WI38 (cell line): Measurements from ENCODE around the gene ARID5B.

Source experiments
- H3K4me3 ChIP-seq: 2 replicates; pipeline ENCODE4 v1.5.1; 2011; ENCODE audit warnings: low read depth, mild to moderate bottlenecking, control low read depth, low read length
- TF ChIP-seq, protein P1 (sequence below): IDR thresholded peaks from 2 replicates; pipeline ENCODE4 v1.5.1; 2012; ENCODE audit warnings: low read depth, mild to moderate bottlenecking, control low read depth, low read length

Gene ARID5B

GRCh38 chr10:61906562-61906901 is 5.0 kb downstream of the ARID5B start:
- TF ChIP-seq, protein P1, sequence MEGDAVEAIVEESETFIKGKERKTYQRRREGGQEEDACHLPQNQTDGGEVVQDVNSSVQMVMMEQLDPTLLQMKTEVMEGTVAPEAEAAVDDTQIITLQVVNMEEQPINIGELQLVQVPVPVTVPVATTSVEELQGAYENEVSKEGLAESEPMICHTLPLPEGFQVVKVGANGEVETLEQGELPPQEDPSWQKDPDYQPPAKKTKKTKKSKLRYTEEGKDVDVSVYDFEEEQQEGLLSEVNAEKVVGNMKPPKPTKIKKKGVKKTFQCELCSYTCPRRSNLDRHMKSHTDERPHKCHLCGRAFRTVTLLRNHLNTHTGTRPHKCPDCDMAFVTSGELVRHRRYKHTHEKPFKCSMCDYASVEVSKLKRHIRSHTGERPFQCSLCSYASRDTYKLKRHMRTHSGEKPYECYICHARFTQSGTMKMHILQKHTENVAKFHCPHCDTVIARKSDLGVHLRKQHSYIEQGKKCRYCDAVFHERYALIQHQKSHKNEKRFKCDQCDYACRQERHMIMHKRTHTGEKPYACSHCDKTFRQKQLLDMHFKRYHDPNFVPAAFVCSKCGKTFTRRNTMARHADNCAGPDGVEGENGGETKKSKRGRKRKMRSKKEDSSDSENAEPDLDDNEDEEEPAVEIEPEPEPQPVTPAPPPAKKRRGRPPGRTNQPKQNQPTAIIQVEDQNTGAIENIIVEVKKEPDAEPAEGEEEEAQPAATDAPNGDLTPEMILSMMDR = no peak
- no peak overlapping the region for H3K4me3 ChIP-seq

- TF ChIP-seq, protein P1 = no peak
- no peak overlapping the region for H3K4me3 ChIP-seq
These were observed 5.5 kb downstream of the ARID5B start for GRCh38 chr10:61907011-61907410.

DNA sequence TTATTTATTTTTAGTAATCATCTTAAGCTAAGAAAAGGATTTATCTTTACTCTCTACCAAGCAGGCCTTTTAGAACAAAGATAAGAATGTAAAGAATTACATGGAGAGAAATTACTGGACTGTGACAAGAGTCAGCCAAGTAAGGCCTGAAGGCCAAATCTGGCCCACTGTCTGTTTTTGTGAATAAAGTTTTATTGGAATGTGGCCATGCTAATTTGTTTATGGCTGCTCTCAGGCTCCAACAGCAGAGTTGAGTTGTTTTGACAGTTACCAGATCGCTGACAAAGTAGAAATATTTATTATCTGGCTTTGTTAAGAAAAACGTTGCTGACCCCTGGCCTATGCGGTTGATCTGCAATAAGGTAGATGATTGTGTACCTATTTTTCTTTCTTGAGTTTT is 6.1 kb downstream of the ARID5B start:
- TF ChIP-seq, protein P1 = no peak
- no peak overlapping the region for H3K4me3 ChIP-seq

- TF ChIP-seq, protein P1 = no peak
- H3K4me3 ChIP-seq = no peak overlapping the region
These were observed 8.8 kb downstream of the ARID5B start for GRCh38 chr10:61910226-61910805.

GRCh38 chr10:61910894-61911293 is 9.4 kb downstream of the ARID5B start:
- no peak overlapping the region for H3K4me3 ChIP-seq
- TF ChIP-seq, protein P1 = no peak

DNA sequence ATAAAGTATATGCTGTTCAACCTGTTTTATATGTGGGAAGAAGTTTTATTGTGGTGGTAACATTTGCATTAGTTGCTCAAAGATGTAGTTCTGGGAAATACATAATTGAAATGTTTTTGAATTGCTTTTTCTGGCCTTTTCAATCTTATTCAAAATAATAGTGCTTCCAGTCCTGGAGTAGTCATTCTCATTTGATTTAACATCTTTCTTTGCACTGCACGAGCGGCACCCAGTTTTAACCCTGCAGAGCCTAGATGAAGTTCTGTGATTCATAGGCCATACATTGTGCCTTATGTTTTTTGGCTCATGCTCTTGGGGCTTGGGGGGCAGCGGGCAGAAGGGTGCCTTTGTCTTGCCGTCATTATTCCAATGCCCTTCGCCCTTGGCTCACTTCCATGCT is 9.9 kb downstream of the ARID5B start:
- H3K4me3 ChIP-seq = no peak overlapping the region
- TF ChIP-seq, protein P1 = no peak

DNA sequence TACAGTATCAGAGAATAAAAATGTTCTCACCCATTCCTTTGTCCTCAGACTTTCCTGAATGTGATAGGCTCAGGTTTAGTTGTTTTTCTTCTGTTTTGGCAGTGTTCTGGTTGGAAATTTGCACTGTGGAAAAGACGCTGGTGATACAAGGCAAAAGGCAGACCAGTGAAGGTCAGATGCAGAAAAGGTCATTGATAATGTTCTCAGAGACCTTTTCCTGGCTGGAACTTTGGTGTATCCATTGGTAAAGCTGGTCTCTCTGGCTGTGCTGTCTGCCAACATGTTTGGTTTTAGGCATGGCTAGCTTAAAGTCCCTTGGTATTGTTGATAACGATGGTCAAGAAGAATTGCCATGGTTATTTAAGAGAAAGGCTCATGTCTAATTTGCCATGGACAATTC is 11.5 kb downstream of the ARID5B start:
- TF ChIP-seq, protein P1 = no peak
- no peak overlapping the region for H3K4me3 ChIP-seq
